Muscle of leg (tissue), 11 donors: Measurements from ENCODE around the gene FUT2. TPM values are rescaled to one million over a fixed set of nuclear protein-coding genes. Genes with fewer than 3 reads are reported as not detected.
A peak's percentile ranks its signal among the peaks of the same experiment; 100 is the strongest.

Source experiments
- DNase-seq: peaks from one replicate; pipeline ENCODE4 v3.0.0; 2013
- H3K27ac ChIP-seq: one replicate; pipeline ENCODE4 v1.5.1; 2013; ENCODE audit warnings: mild to moderate bottlenecking, low read length, control low read depth
- H3K27me3 ChIP-seq: one replicate; pipeline ENCODE4 v1.6.1; 2013; ENCODE audit warnings: low read length; ENCODE audit not compliant: control insufficient read depth, insufficient read depth
- H3K36me3 ChIP-seq: one replicate; pipeline ENCODE4 v1.6.1; 2013; ENCODE audit warnings: low read length; ENCODE audit not compliant: control insufficient read depth, insufficient read depth
- H3K4me1 ChIP-seq: one replicate; pipeline ENCODE4 v1.6.1; 2013; ENCODE audit warnings: low read length; ENCODE audit not compliant: control insufficient read depth, insufficient read depth
- H3K4me3 ChIP-seq: one replicate; pipeline ENCODE4 v1.5.1; 2013; ENCODE audit warnings: low read length, control low read depth
- H3K9me3 ChIP-seq: replicated peaks from 2 replicates; pipeline ENCODE4 v1.6.1; 2013; ENCODE audit warnings: low read depth, low read length; ENCODE audit not compliant: control insufficient read depth
- WGBS: methylation state at CpG from one replicate; pipeline ENCODE4 v1.1.5; 2013; ENCODE audit warnings: missing lambda C conversion rate; ENCODE audit not compliant: insufficient coverage; 5-methylcytosine and 5-hydroxymethylcytosine counted together
- polyA plus RNA-seq, 8 donors: library from polyadenylated mRNA; unstranded; fragments of 120-200 nt; gene quantifications; one replicate each; pipeline versions ENCODE4 v1.2.1 to v1.2.3, GENCODE V29; 2013; ENCODE audit warnings: inconsistent platforms in 1 of 8, low replicate concordance in 1 of 8; ENCODE audit not compliant: insufficient read length in 8 of 8, insufficient read depth in 1 of 8
- total RNA-seq: library from RNA; stranded (reverse); fragments of 120-200 nt; gene quantifications from one replicate; pipeline ENCODE4 v1.2.4, GENCODE V29; 2013

The FUT2 gene
- total and polyA plus RNA-seq, 9 donors, result 0.53 to 3.8 (median 0.95) TPM; not detected in 1

DNA sequence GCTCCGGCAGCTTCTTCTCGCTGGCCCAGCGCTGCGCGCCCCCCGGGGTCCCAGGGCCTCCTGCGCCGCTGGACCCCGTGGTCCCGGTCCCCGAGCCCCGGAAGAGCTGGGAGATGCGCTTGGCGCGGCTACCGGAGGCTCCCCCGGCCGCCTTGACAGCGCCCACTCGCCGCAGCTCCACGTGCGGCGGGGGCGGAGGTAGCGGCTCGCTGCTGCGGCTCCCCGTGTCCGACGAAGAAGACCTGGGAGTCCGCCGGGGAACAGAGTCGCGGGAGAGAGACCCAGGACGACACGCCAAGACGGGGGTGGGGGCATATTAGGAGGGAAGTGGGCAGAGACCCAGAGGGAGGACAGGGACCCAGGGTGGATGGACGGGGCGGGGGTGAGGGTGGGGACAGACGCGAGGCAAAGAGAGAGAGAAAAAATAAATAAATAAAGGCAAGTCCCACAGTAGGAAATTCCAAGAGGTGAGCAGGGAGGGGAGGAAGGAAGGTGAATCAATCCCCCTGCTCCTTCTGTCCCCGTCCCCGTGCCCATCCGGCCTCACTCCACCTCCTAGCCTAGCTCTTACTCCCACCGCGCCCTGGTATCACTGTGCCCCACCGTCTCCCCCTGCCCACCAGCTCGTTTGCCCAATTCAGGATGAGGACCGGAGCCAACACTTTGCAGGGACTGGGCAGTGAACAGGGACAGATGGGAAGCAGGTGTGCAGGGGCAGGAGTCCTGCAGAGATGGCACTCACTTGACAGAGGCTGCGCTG is 43.8 kb downstream of the FUT2 start:
- Histone ChIP-seq H3K9me3 (no peaks in the 10 kb centered on the region), H3K27me3 (peaks cover 7% of the 10 kb centered on the region), H3K36me3 (peaks cover 6% of the 10 kb centered on the region), H3K27ac (peak overlapping the region; percentile 79), H3K4me3 (peak overlapping the region; percentile 53), H3K4me1 (peaks cover 48% of the 10 kb centered on the region)
- WGBS, result 8% methylated on average over 48 of the region's 51 CpGs
- peak; percentile 68 for DNase-seq

DNA sequence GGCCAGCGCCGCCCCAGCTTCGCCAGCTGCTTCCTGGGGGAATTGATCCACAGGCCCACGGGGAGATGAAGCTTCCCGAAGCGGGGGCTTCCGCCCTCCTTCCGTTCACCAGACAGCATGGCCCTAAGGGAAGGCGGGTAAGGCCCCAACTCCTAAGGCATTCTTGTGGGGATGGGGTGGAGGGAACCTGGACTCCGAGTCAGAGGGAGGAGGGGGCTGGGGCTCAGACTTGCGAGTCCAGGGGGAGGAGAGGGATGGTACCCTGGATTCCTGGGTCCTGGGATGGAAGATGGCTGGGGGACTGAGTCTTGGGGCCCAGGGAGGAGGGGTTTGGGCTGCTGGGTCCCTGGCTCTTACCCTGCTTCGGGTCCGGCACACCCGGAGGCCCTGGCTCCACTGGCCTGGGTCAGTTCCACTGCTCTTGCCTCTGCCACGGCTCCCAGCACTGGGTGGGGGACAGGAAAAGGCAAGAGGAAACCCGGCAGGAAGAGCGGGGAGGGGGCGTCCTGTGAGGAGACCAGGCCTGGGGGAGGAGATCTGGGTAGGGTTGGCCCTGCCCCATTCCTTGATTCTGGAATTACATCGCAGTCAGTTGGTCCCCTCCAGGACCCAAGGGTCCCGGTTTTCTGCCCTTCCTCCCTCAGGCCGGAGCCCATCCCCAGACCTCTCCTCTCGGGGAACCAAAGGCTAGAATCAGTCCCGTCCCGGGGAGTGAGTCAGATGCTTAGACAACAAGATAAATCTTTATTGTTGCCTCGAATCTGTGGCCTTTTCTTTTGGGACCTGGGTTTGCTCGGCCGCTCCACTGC is 44.6 kb downstream of the FUT2 start, which contains the start of gene RASIP1:
Gene RASIP1, minus strand, starts transcription at position 447 of the 809 bp plus-strand sequence. Its CDS starts 328 bp downstream, at position 119.
- Histone ChIP-seq H3K4me3 (peak within 1 kb of the TSS; percentile 53), H3K27ac (peak within 1 kb of the TSS; percentile 79), H3K4me1 (peaks cover 43% of the 10 kb centered on the region), H3K36me3 (no peaks in the 10 kb centered on the region), H3K27me3 (peaks cover 6% of the 10 kb centered on the region), H3K9me3 (peaks cover under 1% of the 10 kb centered on the region)
- peak; percentile 61 for DNase-seq
- 34% methylated on average over 10 of the region's 27 CpGs for WGBS

DNA sequence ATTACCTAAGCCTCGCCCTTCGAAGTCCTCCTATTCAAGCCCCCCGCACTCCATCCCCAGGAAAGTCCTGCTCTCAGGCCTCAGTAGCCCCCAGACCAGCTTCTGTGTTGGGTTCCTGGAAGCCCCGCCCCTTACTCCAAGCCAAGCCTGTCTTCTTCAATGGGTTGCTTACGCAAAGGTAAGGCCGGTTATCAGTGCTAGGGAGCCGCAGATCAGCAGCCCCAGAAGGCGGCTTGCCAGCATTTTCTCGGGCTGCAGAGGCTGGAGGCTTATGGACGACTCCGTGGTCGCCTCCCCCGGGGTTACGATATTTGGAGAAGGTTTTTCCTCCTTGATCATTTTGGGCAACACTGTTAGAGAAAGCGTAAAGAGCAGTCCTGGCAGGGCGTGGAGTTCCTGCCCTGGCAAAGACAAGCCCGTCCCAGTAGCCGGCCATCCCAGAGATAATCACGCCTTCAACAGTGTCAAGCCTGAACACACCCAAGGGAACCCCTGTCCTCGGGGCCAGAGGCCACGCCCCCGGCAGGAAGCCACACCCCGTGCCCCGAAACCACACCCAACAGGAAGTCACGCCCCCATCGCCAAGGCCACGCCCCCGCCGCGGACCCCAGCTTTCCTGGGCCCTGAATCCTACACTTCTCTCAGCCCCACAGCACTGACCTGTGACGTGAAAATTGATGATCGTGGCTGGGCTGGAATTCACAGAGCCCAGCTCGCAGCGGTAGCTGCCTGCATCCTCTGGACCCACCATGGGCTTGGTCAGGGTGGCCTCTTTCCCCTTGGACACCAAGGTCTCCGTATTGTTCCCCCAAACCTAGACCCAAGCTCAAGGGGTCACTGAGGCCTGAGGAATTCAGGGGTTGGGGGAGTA is 45.6 kb downstream of the FUT2 start:
- Histone ChIP-seq H3K4me1 (peaks cover 45% of the 10 kb centered on the region), H3K4me3 (peak overlapping the region; percentile 53)
- 42% methylated on average over 28 of the region's 35 CpGs for WGBS

DNA sequence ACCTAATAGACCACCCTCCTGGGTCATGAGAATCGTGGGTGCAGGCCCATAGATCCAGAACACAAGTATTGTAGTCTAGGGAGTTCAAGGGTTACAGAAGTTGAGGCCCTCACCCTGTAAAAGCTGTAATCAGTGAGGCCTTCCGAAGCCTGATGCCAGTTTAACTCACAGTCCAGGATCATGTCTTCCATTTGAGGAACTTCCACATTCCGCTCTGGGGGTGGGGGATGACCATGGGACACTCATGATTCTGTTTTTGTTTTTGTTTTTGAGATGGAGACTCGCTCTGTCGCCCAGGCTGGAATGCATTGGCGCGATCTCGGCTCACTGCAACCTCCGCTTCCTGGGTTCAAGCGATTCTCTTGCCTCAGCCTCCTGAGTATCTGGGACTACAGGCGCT is 46.3 kb downstream of the FUT2 start:
- DNase-seq, result no peak
- H3K9me3 ChIP-seq, result peaks cover 2% of the 10 kb centered on the region
- peaks cover 48% of the 10 kb centered on the region for H3K4me1 ChIP-seq
- 89% methylated on average over 7 of the region's 11 CpGs for WGBS
- no peak overlapping the region for H3K4me3 ChIP-seq
- peaks cover 23% of the 10 kb centered on the region for H3K27me3 ChIP-seq
- no peaks in the 10 kb centered on the region for H3K36me3 ChIP-seq
- H3K27ac ChIP-seq, result no peak overlapping the region

More for the DNA sequence above, 45.6 kb downstream of the FUT2 start:
- Histone ChIP-seq H3K27me3 (peaks cover 16% of the 10 kb centered on the region), H3K9me3 (peaks cover 2% of the 10 kb centered on the region), H3K27ac (peak overlapping the region; percentile 79), H3K36me3 (no peaks in the 10 kb centered on the region)
- DNase-seq, result no peak

DNA sequence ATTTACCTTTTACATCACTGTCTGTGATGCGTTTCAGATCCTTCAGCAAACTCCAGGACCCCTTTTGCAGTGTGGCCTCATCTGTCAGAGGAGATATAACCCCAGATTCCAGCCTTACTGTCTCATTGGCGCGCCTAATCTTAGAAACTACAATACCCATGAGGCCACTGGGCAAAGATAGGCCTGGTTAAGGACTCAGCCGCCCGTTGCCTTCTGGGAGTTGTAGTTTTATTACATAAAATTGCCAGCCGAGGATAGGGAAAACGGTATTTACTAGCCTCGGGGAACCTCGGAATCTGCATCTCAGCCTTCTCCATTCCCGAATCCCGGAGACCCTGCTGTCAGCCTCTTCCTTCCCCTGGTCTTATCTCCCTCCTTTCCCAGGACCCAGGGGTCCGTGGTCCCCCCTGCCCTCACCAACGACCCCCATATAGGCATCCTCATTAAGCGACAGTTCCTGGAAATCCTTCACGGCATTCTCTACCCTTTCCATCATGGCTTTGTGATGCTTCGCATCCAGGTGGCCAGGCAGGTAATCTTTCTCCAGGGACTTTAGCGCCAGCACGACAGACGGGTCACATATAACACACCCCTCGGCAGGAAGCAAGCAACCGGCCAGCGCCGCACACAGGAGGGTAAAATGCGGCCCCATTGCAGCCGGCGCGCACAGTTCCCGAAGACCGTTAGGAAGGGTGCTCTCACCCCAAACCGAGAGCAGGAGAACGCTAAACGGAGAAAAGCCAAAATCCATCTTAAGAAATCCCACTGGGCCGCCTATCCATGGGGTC is 49.6 kb downstream of the FUT2 start:
- Histone ChIP-seq H3K36me3 (no peaks in the 10 kb centered on the region), H3K4me3 (no peak overlapping the region), H3K4me1 (peaks cover 31% of the 10 kb centered on the region), H3K27me3 (peaks cover 31% of the 10 kb centered on the region), H3K9me3 (peaks cover 2% of the 10 kb centered on the region), H3K27ac (no peak overlapping the region)
- DNase-seq, result peak; percentile 80
- 13% methylated on average over 29 of the region's 33 CpGs for WGBS

DNA sequence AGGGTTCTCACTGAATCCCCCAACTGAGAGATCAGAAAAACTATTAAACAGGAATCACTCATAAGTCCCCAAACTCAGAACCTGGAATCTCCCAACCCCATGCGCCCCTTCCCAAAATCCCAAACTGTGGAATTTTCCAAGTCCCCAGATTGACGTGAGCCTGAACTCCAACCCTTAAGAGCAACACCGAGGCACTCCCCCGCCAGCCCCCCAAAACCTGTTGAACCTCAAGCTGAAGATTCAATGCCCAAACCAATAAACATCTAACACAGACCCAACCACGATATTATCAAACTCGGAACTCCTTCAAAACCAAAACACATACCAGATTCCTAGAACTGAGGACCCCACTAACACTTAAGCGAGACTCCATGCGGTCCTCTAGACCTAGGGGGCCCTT is 50.3 kb downstream of the FUT2 start:
- Histone ChIP-seq H3K27ac (no peak overlapping the region), H3K4me1 (peaks cover 24% of the 10 kb centered on the region), H3K36me3 (no peaks in the 10 kb centered on the region), H3K27me3 (peaks cover 38% of the 10 kb centered on the region), H3K4me3 (no peak overlapping the region), H3K9me3 (peaks cover 2% of the 10 kb centered on the region)
- no peak for DNase-seq
- WGBS, result 58% methylated on average over 7 of the region's 8 CpGs

DNA sequence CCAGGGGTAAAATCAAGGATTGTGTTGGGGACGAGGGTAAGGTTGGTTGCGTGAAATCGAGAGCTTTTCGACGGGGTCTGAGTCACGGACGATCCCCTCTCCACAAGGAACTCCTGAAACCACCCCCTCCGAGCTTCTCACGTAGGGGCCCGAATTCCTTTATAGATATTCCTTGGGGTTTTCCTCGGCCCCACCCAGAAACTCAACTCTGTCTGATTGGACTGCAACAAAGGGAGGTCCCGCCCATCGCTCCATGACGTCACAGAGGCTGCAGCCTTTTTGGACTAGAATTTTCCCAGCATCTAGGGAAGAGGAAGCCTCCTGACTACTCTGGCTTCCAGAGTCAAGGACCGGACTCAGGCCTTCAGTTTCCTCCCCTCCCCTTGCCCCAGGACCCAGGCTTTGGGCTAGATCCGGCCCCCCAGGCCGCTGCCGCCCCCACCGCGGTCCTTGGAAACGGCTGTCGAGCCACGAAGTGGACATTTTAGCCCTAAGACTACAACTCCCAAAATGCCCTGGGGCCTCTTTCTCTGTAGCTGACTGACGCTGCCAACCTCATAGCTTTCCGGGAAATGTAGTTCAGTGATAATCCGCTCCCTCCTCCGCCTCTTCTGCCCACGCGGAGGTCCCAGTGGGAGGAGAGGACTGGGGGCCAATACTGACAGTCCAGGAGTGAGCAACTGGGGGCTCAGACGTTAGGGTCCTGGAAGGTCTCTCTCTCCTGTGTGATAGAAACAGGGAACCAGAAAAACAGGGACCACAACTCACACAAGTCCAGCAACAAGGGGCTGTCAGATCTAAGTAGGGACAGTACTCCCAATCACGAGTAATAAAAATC is 51.2 kb downstream of the FUT2 start, which contains the start of gene IZUMO1:
Gene IZUMO1, minus strand, starts transcription at position 172 of the 838 bp plus-strand sequence. CDS start 1,050 bp downstream, outside the sequence.
- 0% methylated on average over 19 of the region's 31 CpGs for WGBS
- peak within 1 kb of the TSS; percentile 92 for H3K27ac ChIP-seq
- no peaks in the 10 kb centered on the region for H3K36me3 ChIP-seq
- peaks cover 16% of the 10 kb centered on the region for H3K4me1 ChIP-seq
- H3K27me3 ChIP-seq, result peaks cover 46% of the 10 kb centered on the region
- H3K9me3 ChIP-seq, result peaks cover 2% of the 10 kb centered on the region
- peak; percentile 91 for DNase-seq
- H3K4me3 ChIP-seq, result peak within 1 kb of the TSS; percentile 45

DNA sequence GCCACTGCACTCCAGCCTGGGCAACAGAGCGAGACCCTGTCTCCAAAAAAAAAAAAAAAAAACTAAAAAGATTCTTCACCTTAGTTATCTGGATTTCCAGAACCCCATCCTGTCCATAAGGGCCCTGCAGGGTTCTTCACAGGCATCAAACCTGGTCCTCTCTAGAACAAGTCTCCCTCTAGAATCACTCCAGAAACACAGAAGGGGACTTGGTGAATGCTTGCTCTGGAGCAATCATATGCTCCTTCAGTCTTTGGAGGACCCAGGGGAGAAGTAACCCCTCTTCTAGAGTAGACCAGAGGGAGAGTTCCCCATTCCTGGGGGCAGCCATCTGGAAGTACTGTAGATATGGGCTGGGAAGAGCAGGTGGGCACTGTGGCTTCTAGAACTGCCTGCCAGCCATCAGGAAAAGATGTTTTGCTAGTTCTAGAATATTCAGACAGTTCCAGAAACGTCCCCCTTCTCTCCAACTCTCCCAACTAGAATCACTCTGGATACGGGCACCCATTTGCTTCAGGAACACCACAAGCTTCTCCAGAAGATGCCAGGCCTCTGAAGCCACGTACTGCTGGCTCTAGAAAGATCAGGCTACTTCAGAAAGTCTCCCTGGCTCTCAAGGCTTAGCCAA is 53.9 kb downstream of the FUT2 start:
- Histone ChIP-seq H3K4me1 (peaks cover 29% of the 10 kb centered on the region), H3K27ac (no peak overlapping the region), H3K36me3 (no peaks in the 10 kb centered on the region), H3K9me3 (peaks cover 2% of the 10 kb centered on the region), H3K27me3 (peaks cover 71% of the 10 kb centered on the region), H3K4me3 (no peak overlapping the region)
- no peak for DNase-seq
- 69% methylated on average over 4 of the region's 4 CpGs for WGBS
